ENCODE measurements around the gene MFSD2B. TPM values are rescaled to one million over a fixed set of nuclear protein-coding genes. Genes with fewer than 3 reads are reported as not detected.
"Not testable (repeated sequence)": the region's sequence is repeated elsewhere in the genome, so short reads cannot be mapped to it uniquely, and the experiment has no call there.

The MFSD2B gene
- polyA plus RNA-seq, 1 donor from 2014 or later: 0.27 TPM

DNA sequence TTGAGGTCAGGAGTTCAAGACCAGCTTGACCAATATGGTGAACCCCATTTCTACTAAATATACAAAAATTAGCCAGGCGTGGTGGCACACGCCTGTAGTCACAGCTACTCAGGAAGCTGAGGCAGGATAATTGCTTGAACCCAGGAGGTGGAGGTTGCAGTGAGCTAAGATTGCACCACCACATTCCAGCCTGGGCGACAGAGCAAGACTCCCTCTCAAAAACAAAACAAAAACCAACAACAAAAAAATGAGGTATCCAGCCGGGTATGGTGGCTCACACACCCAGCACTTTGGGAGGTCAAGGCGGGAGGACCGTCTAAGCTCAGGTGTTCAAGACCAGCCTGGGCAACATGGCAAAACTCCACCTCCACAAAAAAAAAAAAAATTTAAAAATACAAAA, 5.0 kb downstream of the MFSD2B start:
- H3K27ac ChIP-seq (ENCODE audit: low read length); H4K20me1 ChIP-seq (ENCODE audit: insufficient read depth); H3K36me3 ChIP-seq (ENCODE audit: insufficient read depth, low read length); H3K79me2 ChIP-seq (replicated peaks; ENCODE audit: insufficient read depth, low read length); H3K4me3 ChIP-seq (ENCODE audit: low read length); H3K9ac ChIP-seq (ENCODE audit: low read length); H3K4me2 ChIP-seq (ENCODE audit: low read length); H2AFZ ChIP-seq (ENCODE audit: low read depth, low read length); H3K27me3 ChIP-seq (ENCODE audit: insufficient read depth, low read depth, low read length); H3F3A ChIP-seq (ENCODE audit: insufficient read depth, low read length, poor library complexity, severe bottlenecking); H3K9me2 ChIP-seq (ENCODE audit: insufficient read depth, low read length); H3K9me3 ChIP-seq (ENCODE audit: low read length): not testable (repeated sequence)

DNA sequence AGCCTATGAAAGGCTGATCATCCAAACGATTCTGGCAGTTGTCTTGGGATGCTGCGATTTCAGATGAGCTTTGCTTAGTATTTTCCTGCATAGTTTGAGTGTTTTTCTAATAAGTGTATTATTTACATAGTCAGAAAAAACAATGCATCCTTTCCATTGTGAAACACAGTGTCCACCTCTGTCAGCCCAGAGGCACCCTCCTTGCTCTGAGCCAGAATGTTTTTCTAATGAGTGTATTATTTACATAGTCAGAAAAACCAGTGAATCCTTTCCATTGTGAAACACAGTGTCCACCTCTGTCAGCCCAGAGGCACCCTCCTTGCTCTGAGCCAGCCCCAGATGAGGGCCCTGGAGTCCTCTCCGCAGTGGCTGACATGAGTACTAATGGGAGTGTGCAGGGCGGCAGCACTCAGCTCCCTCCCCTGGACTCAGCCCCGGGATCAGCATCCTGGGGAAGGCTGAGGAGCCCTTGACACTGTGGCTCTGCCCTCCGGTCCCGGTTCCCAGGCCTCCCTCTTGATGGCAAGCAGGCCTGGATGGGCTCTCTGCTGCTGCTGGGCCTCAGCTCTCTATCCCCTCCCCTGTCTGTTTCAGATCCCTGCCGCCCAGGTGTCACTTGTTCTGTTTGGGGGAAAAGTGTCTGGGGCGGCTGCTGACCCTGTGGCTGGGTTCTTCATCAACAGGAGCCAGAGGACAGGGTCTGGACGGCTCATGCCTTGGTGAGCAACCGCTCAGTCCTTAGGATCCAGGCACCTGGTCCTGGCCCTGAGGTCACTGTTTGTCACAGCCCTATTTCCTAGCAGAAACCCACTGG, 5.9 kb downstream of the MFSD2B start:
- Histone ChIP-seq H3K79me2 (replicated peaks; ENCODE audit: insufficient read depth, low read length) (no peaks in the 10 kb centered on the region), H3K36me3 (ENCODE audit: insufficient read depth, low read length) (no peaks in the 10 kb centered on the region), H3K27ac (ENCODE audit: low read length) (no peak overlapping the region), H3K9me2 (ENCODE audit: insufficient read depth, low read length) (no peaks in the 10 kb centered on the region), H3K9ac (ENCODE audit: low read length) (no peak overlapping the region), H3K4me3 (ENCODE audit: low read length) (no peak overlapping the region), H3F3A (ENCODE audit: insufficient read depth, low read length, poor library complexity, severe bottlenecking) (no peaks in the 10 kb centered on the region), H2AFZ (ENCODE audit: low read depth, low read length) (no peak overlapping the region), H4K20me1 (ENCODE audit: insufficient read depth) (no peaks in the 10 kb centered on the region), H3K27me3 (ENCODE audit: insufficient read depth, low read depth, low read length) (no peaks in the 10 kb centered on the region), H3K4me2 (ENCODE audit: low read length) (no peak overlapping the region), H3K9me3 (ENCODE audit: low read length) (no peaks in the 10 kb centered on the region)
- TF ChIP-seq SMC3 (conservative IDR thresholded peaks at IDR 0.05; ENCODE audit: poor library complexity): no peak
- TF ChIP-seq, protein P1, sequence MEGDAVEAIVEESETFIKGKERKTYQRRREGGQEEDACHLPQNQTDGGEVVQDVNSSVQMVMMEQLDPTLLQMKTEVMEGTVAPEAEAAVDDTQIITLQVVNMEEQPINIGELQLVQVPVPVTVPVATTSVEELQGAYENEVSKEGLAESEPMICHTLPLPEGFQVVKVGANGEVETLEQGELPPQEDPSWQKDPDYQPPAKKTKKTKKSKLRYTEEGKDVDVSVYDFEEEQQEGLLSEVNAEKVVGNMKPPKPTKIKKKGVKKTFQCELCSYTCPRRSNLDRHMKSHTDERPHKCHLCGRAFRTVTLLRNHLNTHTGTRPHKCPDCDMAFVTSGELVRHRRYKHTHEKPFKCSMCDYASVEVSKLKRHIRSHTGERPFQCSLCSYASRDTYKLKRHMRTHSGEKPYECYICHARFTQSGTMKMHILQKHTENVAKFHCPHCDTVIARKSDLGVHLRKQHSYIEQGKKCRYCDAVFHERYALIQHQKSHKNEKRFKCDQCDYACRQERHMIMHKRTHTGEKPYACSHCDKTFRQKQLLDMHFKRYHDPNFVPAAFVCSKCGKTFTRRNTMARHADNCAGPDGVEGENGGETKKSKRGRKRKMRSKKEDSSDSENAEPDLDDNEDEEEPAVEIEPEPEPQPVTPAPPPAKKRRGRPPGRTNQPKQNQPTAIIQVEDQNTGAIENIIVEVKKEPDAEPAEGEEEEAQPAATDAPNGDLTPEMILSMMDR (IDR thresholded peaks at IDR 0.05; ENCODE audit: poor library complexity, severe bottlenecking): no peak
- no peak for TF ChIP-seq TAF1 (IDR thresholded peaks at IDR 0.05; ENCODE audit: low read depth)
- no peak for TF ChIP-seq MXI1 (conservative IDR thresholded peaks at IDR 0.05; ENCODE audit: poor library complexity, severe bottlenecking)
- no peak for TF ChIP-seq RAD21 (conservative IDR thresholded peaks at IDR 0.05)
- no peak for TF ChIP-seq POLR2AphosphoS5 (IDR thresholded peaks at IDR 0.05)
- TF ChIP-seq EZH2 (IDR thresholded peaks at IDR 0.05; ENCODE audit: borderline replicate concordance, insufficient read depth, low read length, poor library complexity, severe bottlenecking): no peak
- TF ChIP-seq, protein P2, sequence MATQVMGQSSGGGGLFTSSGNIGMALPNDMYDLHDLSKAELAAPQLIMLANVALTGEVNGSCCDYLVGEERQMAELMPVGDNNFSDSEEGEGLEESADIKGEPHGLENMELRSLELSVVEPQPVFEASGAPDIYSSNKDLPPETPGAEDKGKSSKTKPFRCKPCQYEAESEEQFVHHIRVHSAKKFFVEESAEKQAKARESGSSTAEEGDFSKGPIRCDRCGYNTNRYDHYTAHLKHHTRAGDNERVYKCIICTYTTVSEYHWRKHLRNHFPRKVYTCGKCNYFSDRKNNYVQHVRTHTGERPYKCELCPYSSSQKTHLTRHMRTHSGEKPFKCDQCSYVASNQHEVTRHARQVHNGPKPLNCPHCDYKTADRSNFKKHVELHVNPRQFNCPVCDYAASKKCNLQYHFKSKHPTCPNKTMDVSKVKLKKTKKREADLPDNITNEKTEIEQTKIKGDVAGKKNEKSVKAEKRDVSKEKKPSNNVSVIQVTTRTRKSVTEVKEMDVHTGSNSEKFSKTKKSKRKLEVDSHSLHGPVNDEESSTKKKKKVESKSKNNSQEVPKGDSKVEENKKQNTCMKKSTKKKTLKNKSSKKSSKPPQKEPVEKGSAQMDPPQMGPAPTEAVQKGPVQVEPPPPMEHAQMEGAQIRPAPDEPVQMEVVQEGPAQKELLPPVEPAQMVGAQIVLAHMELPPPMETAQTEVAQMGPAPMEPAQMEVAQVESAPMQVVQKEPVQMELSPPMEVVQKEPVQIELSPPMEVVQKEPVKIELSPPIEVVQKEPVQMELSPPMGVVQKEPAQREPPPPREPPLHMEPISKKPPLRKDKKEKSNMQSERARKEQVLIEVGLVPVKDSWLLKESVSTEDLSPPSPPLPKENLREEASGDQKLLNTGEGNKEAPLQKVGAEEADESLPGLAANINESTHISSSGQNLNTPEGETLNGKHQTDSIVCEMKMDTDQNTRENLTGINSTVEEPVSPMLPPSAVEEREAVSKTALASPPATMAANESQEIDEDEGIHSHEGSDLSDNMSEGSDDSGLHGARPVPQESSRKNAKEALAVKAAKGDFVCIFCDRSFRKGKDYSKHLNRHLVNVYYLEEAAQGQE (IDR thresholded peaks at IDR 0.05; ENCODE audit: borderline replicate concordance): no peak
- no peak for TF ChIP-seq EP300 (conservative IDR thresholded peaks at IDR 0.05; ENCODE audit: poor library complexity, severe bottlenecking)
